Tibial nerve (tissue), 4 donors: ENCODE data around the gene MCHR1. TPM values are rescaled to one million over a fixed set of nuclear protein-coding genes. Genes with fewer than 3 reads are reported as not detected.

Experiments used
- DNase-seq, 2 donors: peaks; one replicate each; pipeline ENCODE4 v3.0.0-alpha.2; 2019; ENCODE audit warnings: low spot score in 2 of 2
- H3K27ac ChIP-seq, 4 donors: fragments of 200-600 bp; sonication (generic) in 3 of 4; one replicate each; pipeline ENCODE4 v1.5.1; 2017 to 2019; ENCODE audit warnings: mild to moderate bottlenecking in 1 of 4
- H3K27me3 ChIP-seq, 2 donors: fragments of 200-600 bp; sonication (generic) in 1 of 2; one replicate each; pipeline versions ENCODE4 v1.5.1 to v1.6.0; 2017 to 2019
- H3K36me3 ChIP-seq, 3 donors: fragments of 200-600 bp; sonication (generic); one replicate each; pipeline ENCODE4 v1.5.1; 2018 to 2019
- H3K4me1 ChIP-seq, 4 donors: fragments of 200-600 bp; sonication (generic) in 3 of 4; one replicate each; pipeline ENCODE4 v1.5.1; 2017 to 2019
- H3K4me3 ChIP-seq, 4 donors: fragments of 200-600 bp; sonication (generic) in 3 of 4; one replicate each; pipeline ENCODE4 v1.5.1; 2017 to 2019; ENCODE audit warnings: mild to moderate bottlenecking in 1 of 4, moderate library complexity in 1 of 4
- H3K9me3 ChIP-seq, 4 donors: fragments of 200-600 bp; sonication (generic) in 3 of 4; one replicate each; pipeline ENCODE4 v1.5.1; 2017 to 2019
- CTCF ChIP-seq, 5 experiments: fragments of 200-600 bp in 3 of 5; fragments of 450-650 bp in 2 of 5; sonication (generic) in 3 of 5; IDR thresholded peaks; one replicate each; pipeline ENCODE4 v1.5.1; 2016 to 2019; ENCODE audit warnings: antibody characterized with exemption in 5 of 5, mild to moderate bottlenecking in 3 of 5, moderate library complexity in 2 of 5
- EP300 ChIP-seq, 2 donors: sonication (generic); formaldehyde crosslinking; IDR thresholded peaks; one replicate each; pipeline ENCODE4 v1.6.1; 2017; ENCODE audit warnings: antibody characterized with exemption in 2 of 2, mild to moderate bottlenecking in 1 of 2
- POLR2A ChIP-seq, 2 donors: fragments of 450-650 bp; IDR thresholded peaks; one replicate each; pipeline ENCODE4 v1.6.1; 2017; ENCODE audit warnings: antibody characterized with exemption in 2 of 2, mild to moderate bottlenecking in 2 of 2, moderate library complexity in 2 of 2
- WGBS, 2 donors: methylation state at CpG; one replicate each; pipeline ENCODE4 v1.1.5; 2018; 5-methylcytosine and 5-hydroxymethylcytosine counted together
- total RNA-seq, 4 donors: library from RNA; depleted of rRNA; stranded (reverse); fragments of >200 nt; gene quantifications; one replicate each; pipeline ENCODE4 v1.1.0, GENCODE V29; 2016

Gene MCHR1
- total RNA-seq, 4 donors from 2014 or later = 0.39 to 1.0 TPM; not detected in 2

- Histone ChIP-seq H3K4me3 (no peak overlapping the region), H3K4me1 (peaks cover 0 to 28% (median 12%) of the 10 kb centered on the region in 4 donors), H3K36me3 (no peaks in the 10 kb centered on the region), H3K9me3 (no peaks in the 10 kb centered on the region), H3K27me3 (peaks cover 0 to 24% of the 10 kb centered on the region in 2 donors), H3K27ac (no peak overlapping the region)
- WGBS, 2 donors = 92 to 94% methylated on average over 19 of the region's 19 CpGs
- TF ChIP-seq CTCF (IDR thresholded peaks at IDR 0.05) = no peak
- no peak for TF ChIP-seq POLR2A (IDR thresholded peaks at IDR 0.05)
- DNase-seq = no peak
Observed at GRCh38 chr22:40681451-40681850, 2.2 kb downstream of the MCHR1 start.

- Histone ChIP-seq H3K36me3 (no peaks in the 10 kb centered on the region), H3K9me3 (no peaks in the 10 kb centered on the region), H3K4me3 (no peak overlapping the region), H3K27me3 (peaks cover 0 to 14% of the 10 kb centered on the region in 2 donors), H3K4me1 (peaks cover 0 to 17% (median 6%) of the 10 kb centered on the region in 4 donors), H3K27ac (no peak overlapping the region)
- DNase-seq = no peak
- no peak for TF ChIP-seq CTCF (IDR thresholded peaks at IDR 0.05)
- TF ChIP-seq EP300 (IDR thresholded peaks at IDR 0.05) = no peak
- no peak for TF ChIP-seq POLR2A (IDR thresholded peaks at IDR 0.05)
- WGBS, 2 donors = 36 to 48% methylated on average over 9 of the region's 9 CpGs
Observed at GRCh38 chr22:40684728-40685127, 5.4 kb downstream of the MCHR1 start.

- WGBS, 2 donors = 94 to 95% methylated on average over 3 of the region's 3 CpGs
- H3K9me3 ChIP-seq = no peaks in the 10 kb centered on the region
- H3K4me1 ChIP-seq = peaks cover 0 to 10% (median 2%) of the 10 kb centered on the region in 4 donors
- TF ChIP-seq POLR2A (IDR thresholded peaks at IDR 0.05) (no peak), EP300 (IDR thresholded peaks at IDR 0.05) (no peak), CTCF (IDR thresholded peaks at IDR 0.05) (no peak)
- no peak for DNase-seq
- H3K27ac ChIP-seq = no peak overlapping the region
- H3K36me3 ChIP-seq = no peaks in the 10 kb centered on the region
- no peak overlapping the region for H3K4me3 ChIP-seq
- peaks cover 0 to 10% of the 10 kb centered on the region in 2 donors for H3K27me3 ChIP-seq
Observed at GRCh38 chr22:40685406-40685805, 6.1 kb downstream of the MCHR1 start.

- no peak overlapping the region for H3K4me3 ChIP-seq
- no peak for DNase-seq
- no peaks in the 10 kb centered on the region for H3K9me3 ChIP-seq
- TF ChIP-seq CTCF (IDR thresholded peaks at IDR 0.05) (no peak), EP300 (IDR thresholded peaks at IDR 0.05) (no peak), POLR2A (IDR thresholded peaks at IDR 0.05) (no peak)
- H3K4me1 ChIP-seq = peaks cover 0 to 4% (median under 1%) of the 10 kb centered on the region in 4 donors
- WGBS, 2 donors = 82 to 85% methylated on average over 2 of the region's 2 CpGs
- no peak overlapping the region for H3K27ac ChIP-seq
- peaks cover 0 to 5% of the 10 kb centered on the region in 2 donors for H3K27me3 ChIP-seq
- no peaks in the 10 kb centered on the region for H3K36me3 ChIP-seq
Observed at GRCh38 chr22:40687706-40688105, 8.4 kb downstream of the MCHR1 start.

- H3K9me3 ChIP-seq = no peaks in the 10 kb centered on the region
- WGBS, 2 donors = 66 to 74% methylated on average over 8 of the region's 8 CpGs
- no peak for DNase-seq
- TF ChIP-seq POLR2A (IDR thresholded peaks at IDR 0.05) (no peak), CTCF (IDR thresholded peaks at IDR 0.05) (no peak), EP300 (IDR thresholded peaks at IDR 0.05) (no peak)
- no peak overlapping the region for H3K27ac ChIP-seq
- H3K27me3 ChIP-seq = no peaks in the 10 kb centered on the region
- no peak overlapping the region for H3K4me3 ChIP-seq
- no peaks in the 10 kb centered on the region for H3K4me1 ChIP-seq
- H3K36me3 ChIP-seq = no peaks in the 10 kb centered on the region
Observed at GRCh38 chr22:40690370-40690769, 11.1 kb downstream of the MCHR1 start.
